CD14-positive monocyte (primary cell): ENCODE measurements around the gene CFAP97. TPM values are rescaled to one million over a fixed set of nuclear protein-coding genes. Genes with fewer than 3 reads are reported as not detected.
A peak's percentile ranks its signal among the peaks of the same experiment; 100 is the strongest.

ENCODE experiments used
- DNase-seq, 3 donors: peaks; one replicate each; pipeline ENCODE4 v3.0.0-alpha.2; 2011 to 2022
- H2AFZ ChIP-seq: 2 replicates; pipeline ENCODE4 v1.6.0; 2012; ENCODE audit warnings: mild to moderate bottlenecking, low read depth, low read length, inconsistent platforms; ENCODE audit not compliant: insufficient read depth, poor library complexity, severe bottlenecking
- H3K27ac ChIP-seq, 2 donors: 1 replicate in 1 of 2; 2 replicates in 1 of 2; pipeline ENCODE4 v1.5.1; 2012 to 2013; ENCODE audit warnings: low read length in 2 of 2, control low read depth in 1 of 2, inconsistent platforms in 1 of 2, low read depth in 1 of 2, mild to moderate bottlenecking in 1 of 2
- H3K27me3 ChIP-seq, 2 donors: one replicate each; pipeline versions ENCODE4 v1.6.0 to v1.6.1; 2011 to 2013; ENCODE audit warnings: low read length in 2 of 2; ENCODE audit not compliant: control insufficient read depth in 2 of 2, insufficient read depth in 2 of 2
- H3K36me3 ChIP-seq, 2 donors: replicated peaks in 1 of 2; 1 replicate in 1 of 2; 2 replicates in 1 of 2; pipeline versions ENCODE4 v1.5.1 to v1.6.1; 2012 to 2013; ENCODE audit warnings: low read length in 2 of 2, control low read depth in 1 of 2, inconsistent platforms in 1 of 2, mild to moderate bottlenecking in 1 of 2; ENCODE audit not compliant: insufficient read depth in 2 of 2, control insufficient read depth in 1 of 2
- H3K4me1 ChIP-seq, 2 donors: 1 replicate in 1 of 2; 2 replicates in 1 of 2; pipeline versions ENCODE4 v1.5.1 to v1.6.1; 2012 to 2013; ENCODE audit warnings: low read length in 2 of 2, control low read depth in 1 of 2, inconsistent platforms in 1 of 2, mild to moderate bottlenecking in 1 of 2, moderate library complexity in 1 of 2; ENCODE audit not compliant: insufficient read depth in 2 of 2, control insufficient read depth in 1 of 2
- H3K4me2 ChIP-seq: replicated peaks from 2 replicates; pipeline ENCODE3; 2012; ENCODE audit warnings: low read length, moderate library complexity, mild to moderate bottlenecking; ENCODE audit not compliant: poor library complexity, severe bottlenecking; ENCODE audit errors: extremely low read depth
- H3K4me3 ChIP-seq, 3 experiments: fragments of 200-600 bp in 1 of 3; sonication (generic) in 1 of 3; replicated peaks in 1 of 3; 1 replicate in 2 of 3; 2 replicates in 1 of 3; pipeline ENCODE4 v1.5.1; 2011 to 2013; ENCODE audit warnings: low read length in 3 of 3, mild to moderate bottlenecking in 3 of 3, control low read depth in 2 of 3, low read depth in 2 of 3, inconsistent platforms in 1 of 3, moderate library complexity in 1 of 3
- H3K79me2 ChIP-seq: 2 replicates; pipeline ENCODE4 v1.6.0; 2012; ENCODE audit warnings: mild to moderate bottlenecking, control low read depth, inconsistent platforms, low read length, moderate library complexity; ENCODE audit not compliant: insufficient read depth
- H3K9ac ChIP-seq: 2 replicates; pipeline ENCODE4 v1.6.0; 2017; ENCODE audit warnings: low read length, mild to moderate bottlenecking; ENCODE audit not compliant: insufficient read depth, poor library complexity, severe bottlenecking
- H3K9me3 ChIP-seq, 2 donors: replicated peaks in 1 of 2; 1 replicate in 1 of 2; 2 replicates in 1 of 2; pipeline versions ENCODE4 v1.5.1 to v1.6.1; 2012 to 2013; ENCODE audit warnings: low read length in 2 of 2, control low read depth in 1 of 2; ENCODE audit not compliant: control insufficient read depth in 1 of 2, insufficient read depth in 1 of 2
- H4K20me1 ChIP-seq: 2 replicates; pipeline ENCODE4 v1.6.0; 2012; ENCODE audit warnings: mild to moderate bottlenecking, low read length, control low read depth, moderate library complexity; ENCODE audit not compliant: insufficient read depth
- H3K27ac Mint-ChIP-seq, 7 donors: one replicate each; pipeline ENCODE4 v1.8.0; 2020; ENCODE audit warnings: mild to moderate bottlenecking in 7 of 7, mixed read lengths in 7 of 7, moderate library complexity in 6 of 7, inconsistent platforms in 2 of 7
- H3K27me3 Mint-ChIP-seq, 3 donors: one replicate each; pipeline ENCODE4 v1.8.0; 2021 to 2022; ENCODE audit warnings: low read depth in 3 of 3, mild to moderate bottlenecking in 3 of 3, mixed read lengths in 3 of 3, moderate library complexity in 3 of 3, inconsistent platforms in 1 of 3
- H3K36me3 Mint-ChIP-seq, 2 donors: one replicate each; pipeline ENCODE4 v1.8.0; 2020; ENCODE audit warnings: mixed read lengths in 2 of 2, inconsistent platforms in 1 of 2, mild to moderate bottlenecking in 1 of 2
- H3K4me1 Mint-ChIP-seq: one replicate; pipeline ENCODE4 v1.8.0; 2020; ENCODE audit warnings: mild to moderate bottlenecking, mixed read lengths
- H3K4me3 Mint-ChIP-seq, 2 donors: one replicate each; pipeline ENCODE4 v1.8.0; 2020; ENCODE audit warnings: mild to moderate bottlenecking in 2 of 2, mixed read lengths in 2 of 2, moderate library complexity in 1 of 2
- H3K9me3 Mint-ChIP-seq, 7 donors: one replicate each; pipeline ENCODE4 v1.8.0; 2020 to 2022; ENCODE audit warnings: mixed read lengths in 7 of 7, mild to moderate bottlenecking in 6 of 7, moderate library complexity in 6 of 7, inconsistent platforms in 2 of 7
- intact Hi-C, 2 donors: fragments of 100-400 bp; cut with micrococcal nuclease; formaldehyde crosslinking; loops; one replicate each; pipeline versions ENCODE4 v1.15.0 to v1.15.1; 2023
- polyA plus RNA-seq, 3 donors: library from polyadenylated mRNA; depleted of rRNA in 1 of 3; unstranded in 2 of 3; stranded (reverse) in 1 of 3; fragments of 300-500 nt in 2 of 3; fragments of >200 nt in 1 of 3; fragmentation: Illumina TruSeq in 2 of 3; gene quantifications; 1 replicate in 2 of 3; 2 replicates in 1 of 3; pipeline ENCODE4 v1.2.3, GENCODE V29; 2012 to 2021
- TF ChIP-seq, protein P1 (sequence below): fragments of 200-600 bp; IDR thresholded peaks from one replicate; pipeline ENCODE4 v1.8.0; 2022; ENCODE audit warnings: antibody characterized with exemption, mild to moderate bottlenecking

The CFAP97 gene
- polyA plus RNA-seq, 3 donors: 2.7 to 16.8 (median 12.3) TPM

DNA sequence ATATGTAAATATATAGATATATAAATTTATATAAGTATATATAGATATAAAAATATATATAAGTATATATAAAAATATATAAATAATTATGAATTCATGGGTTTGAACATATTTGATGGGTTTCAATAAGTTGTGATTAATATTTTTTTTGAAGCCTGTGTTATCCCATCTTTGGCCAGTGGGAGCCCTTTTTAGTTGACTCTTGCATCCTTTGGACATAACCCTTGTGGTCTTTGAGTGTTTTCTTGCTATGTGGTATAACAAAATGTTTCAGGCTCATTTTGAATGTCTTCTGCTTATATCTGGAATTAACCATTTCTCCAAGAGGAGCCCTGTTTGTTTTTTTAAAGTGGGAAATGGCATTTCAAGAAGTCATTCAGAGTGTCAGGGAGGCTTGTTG, 20.8 kb upstream of the CFAP97 start:
- intact Hi-C loops: no loop called here
- Mint-ChIP-seq H3K27ac (no peak overlapping the region), H3K27me3 (peaks cover 2 to 4% (median 3%) of the 10 kb centered on the region in 3 donors), H3K36me3 (no peaks in the 10 kb centered on the region), H3K4me1 (no peaks in the 10 kb centered on the region), H3K9me3 (peaks cover 0 to 5% (median 2%) of the 10 kb centered on the region in 7 donors), H3K4me3 (no peak overlapping the region)
- Histone ChIP-seq H2AFZ (no peak overlapping the region), H3K27me3 (no peaks in the 10 kb centered on the region), H3K9ac (no peak overlapping the region), H3K36me3 (no peaks in the 10 kb centered on the region), H3K27ac (no peak overlapping the region), H3K4me1 (no peaks in the 10 kb centered on the region), H3K79me2 (no peaks in the 10 kb centered on the region), H3K4me2 (no peak overlapping the region), H3K4me3 (no peak overlapping the region), H4K20me1 (no peaks in the 10 kb centered on the region), H3K9me3 (no peaks in the 10 kb centered on the region)
- TF ChIP-seq, protein P1, sequence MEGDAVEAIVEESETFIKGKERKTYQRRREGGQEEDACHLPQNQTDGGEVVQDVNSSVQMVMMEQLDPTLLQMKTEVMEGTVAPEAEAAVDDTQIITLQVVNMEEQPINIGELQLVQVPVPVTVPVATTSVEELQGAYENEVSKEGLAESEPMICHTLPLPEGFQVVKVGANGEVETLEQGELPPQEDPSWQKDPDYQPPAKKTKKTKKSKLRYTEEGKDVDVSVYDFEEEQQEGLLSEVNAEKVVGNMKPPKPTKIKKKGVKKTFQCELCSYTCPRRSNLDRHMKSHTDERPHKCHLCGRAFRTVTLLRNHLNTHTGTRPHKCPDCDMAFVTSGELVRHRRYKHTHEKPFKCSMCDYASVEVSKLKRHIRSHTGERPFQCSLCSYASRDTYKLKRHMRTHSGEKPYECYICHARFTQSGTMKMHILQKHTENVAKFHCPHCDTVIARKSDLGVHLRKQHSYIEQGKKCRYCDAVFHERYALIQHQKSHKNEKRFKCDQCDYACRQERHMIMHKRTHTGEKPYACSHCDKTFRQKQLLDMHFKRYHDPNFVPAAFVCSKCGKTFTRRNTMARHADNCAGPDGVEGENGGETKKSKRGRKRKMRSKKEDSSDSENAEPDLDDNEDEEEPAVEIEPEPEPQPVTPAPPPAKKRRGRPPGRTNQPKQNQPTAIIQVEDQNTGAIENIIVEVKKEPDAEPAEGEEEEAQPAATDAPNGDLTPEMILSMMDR: peak; percentile 29
- no peak for DNase-seq

DNA sequence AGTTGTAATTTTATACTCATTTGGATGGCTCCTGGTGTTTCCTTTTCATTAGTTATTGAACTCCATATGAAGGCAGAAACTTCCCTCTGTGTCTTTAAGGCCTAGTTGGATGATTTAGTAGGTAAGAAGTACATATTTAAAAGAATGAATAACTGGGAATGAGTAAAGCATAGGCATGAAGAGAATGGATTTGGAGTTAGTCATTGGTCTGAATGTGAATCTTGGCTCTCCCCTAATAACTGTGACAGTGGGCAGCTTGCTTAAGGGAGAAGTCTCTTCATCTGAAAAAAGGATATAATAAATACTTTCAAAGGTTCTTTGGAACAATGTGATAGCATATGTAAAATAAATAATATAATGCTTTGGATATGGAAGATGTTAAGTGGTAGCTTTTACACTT, 18.8 kb upstream of the CFAP97 start:
- no peak overlapping the region for H3K4me3 ChIP-seq
- intact Hi-C loops: no loop called here
- peaks cover 4 to 8% (median 6%) of the 10 kb centered on the region in 3 donors for H3K27me3 Mint-ChIP-seq
- no peaks in the 10 kb centered on the region for H3K79me2 ChIP-seq
- H3K4me1 Mint-ChIP-seq: no peaks in the 10 kb centered on the region
- no peak overlapping the region for H2AFZ ChIP-seq
- no peaks in the 10 kb centered on the region for H3K36me3 ChIP-seq
- no peak overlapping the region for H3K4me3 Mint-ChIP-seq
- H3K27ac ChIP-seq: no peak overlapping the region
- no peak overlapping the region for H3K27ac Mint-ChIP-seq
- DNase-seq: no peak
- no peaks in the 10 kb centered on the region for H3K27me3 ChIP-seq
- no peaks in the 10 kb centered on the region for H3K36me3 Mint-ChIP-seq
- TF ChIP-seq, protein P1: no peak
- no peaks in the 10 kb centered on the region for H4K20me1 ChIP-seq
- no peak overlapping the region for H3K9ac ChIP-seq
- H3K9me3 Mint-ChIP-seq: peaks cover 0 to 5% (median 2%) of the 10 kb centered on the region in 7 donors
- H3K9me3 ChIP-seq: no peaks in the 10 kb centered on the region
- H3K4me2 ChIP-seq: no peak overlapping the region
- no peaks in the 10 kb centered on the region for H3K4me1 ChIP-seq
